K562 (cell line): ENCODE data around the gene HMX1. TPM values are rescaled to one million over a fixed set of nuclear protein-coding genes. Genes with fewer than 3 reads are reported as not detected.

Experiments
- ATAC-seq: fragments of 200-7000 bp; cut with Tn5 transposase; 3 replicates; pipeline ENCODE4 v1.9.1; 2020; ENCODE audit warnings: moderate library complexity
- BruUV-seq: library from RNA; stranded (reverse); fragments of 400-500 nt; replicated peaks from 2 replicates; lab custom pipeline; 2021; lab: Mats Ljungman, UMichigan
- CTCF ChIA-PET: fragments of 300-600 bp; formaldehyde crosslinking; extraction: SDS; loops from one replicate; lab custom pipeline; 2021; ENCODE audit warnings: low intra/inter-chr PET ratio; lab: Yijun Ruan, JAX
- POLR2A ChIA-PET: fragments of 300-600, 350-650 bp; sonication (Branson Sonifier 250); formaldehyde crosslinking; extraction: SDS; loops from one replicate; lab custom pipeline; 2021; ENCODE audit warnings: antibody characterized with exemption, inconsistent platforms; lab: Yijun Ruan, JAX
- DNase-seq, 4 experiments: peaks; one replicate each; pipeline versions ENCODE4 v3.0.0 to v3.0.0-alpha.2; 2011 to 2018; ENCODE audit warnings: low spot score in 3 of 4, mixed read lengths in 3 of 4; ENCODE audit errors: extremely low read depth in 1 of 4
- FAIRE-seq: peaks from 2 replicates; lab custom pipeline; 2011; peaks lifted over from hg19 to GRCh38; lab: Jason Lieb, UNC
- H2AFZ ChIP-seq: 2 replicates; pipeline ENCODE4 v1.6.0; 2011; ENCODE audit warnings: low read depth, low read length, control low read depth, inconsistent platforms
- H3K27ac ChIP-seq: fragments of 200-600 bp; 3 replicates; pipeline ENCODE4 v1.8.0; 2011; ENCODE audit warnings: low read depth, mild to moderate bottlenecking, control low read depth, inconsistent platforms, low read length, moderate library complexity, mixed read lengths; ENCODE audit errors: extremely low read depth
- H3K27me3 ChIP-seq, 2 experiments: fragments of 300-600 bp in 1 of 2; 2 replicates in 1 of 2; 3 replicates in 1 of 2; pipeline versions ENCODE4 v1.6.0 to v1.8.0; 2011; ENCODE audit warnings: inconsistent platforms in 2 of 2, low read length in 2 of 2, mild to moderate bottlenecking in 1 of 2, mixed read lengths in 1 of 2, moderate library complexity in 1 of 2; ENCODE audit not compliant: control insufficient read depth in 2 of 2, insufficient read depth in 2 of 2
- H3K36me3 ChIP-seq: fragments of 300-600 bp; 3 replicates; pipeline ENCODE4 v1.8.0; 2011; ENCODE audit warnings: mild to moderate bottlenecking, low read length, inconsistent platforms; ENCODE audit not compliant: control insufficient read depth, insufficient read depth
- H3K4me1 ChIP-seq, 2 experiments: fragments of 200-600 bp in 1 of 2; replicated peaks in 1 of 2; 2 replicates in 1 of 2; 3 replicates in 1 of 2; pipeline versions ENCODE4 v1.5.1 to v1.8.0; 2011; ENCODE audit warnings: inconsistent platforms in 2 of 2, low read length in 2 of 2, mild to moderate bottlenecking in 1 of 2, mixed read lengths in 1 of 2, moderate library complexity in 1 of 2; ENCODE audit not compliant: control insufficient read depth in 2 of 2, insufficient read depth in 2 of 2
- H3K4me2 ChIP-seq: 2 replicates; pipeline ENCODE4 v1.6.1; 2011; ENCODE audit warnings: low read length, control low read depth, inconsistent platforms, mixed read lengths; ENCODE audit not compliant: insufficient read depth
- H3K4me3 ChIP-seq: fragments of 200-600 bp; sonication (generic), shearing (Covaris generic); 2 replicates; pipeline ENCODE4 v1.5.1; 2016; ENCODE audit warnings: control low read depth, inconsistent platforms
- H3K79me2 ChIP-seq: fragments of 200-600 bp; 3 replicates; pipeline ENCODE4 v1.8.0; 2011; ENCODE audit warnings: low read length, inconsistent platforms; ENCODE audit not compliant: control insufficient read depth, insufficient read depth
- H3K9ac ChIP-seq, 2 experiments: 2 replicates each; pipeline versions ENCODE4 v1.6.0 to v1.6.1; 2011; ENCODE audit warnings: low read depth in 2 of 2, low read length in 2 of 2, control low read depth in 1 of 2, inconsistent platforms in 1 of 2, mild to moderate bottlenecking in 1 of 2, mixed read lengths in 1 of 2; ENCODE audit not compliant: insufficient read depth in 1 of 2
- H3K9me1 ChIP-seq: one replicate; pipeline ENCODE4 v1.6.0; 2011; ENCODE audit warnings: inconsistent platforms, mild to moderate bottlenecking, low read length, moderate library complexity; ENCODE audit not compliant: control insufficient read depth, insufficient read depth
- H3K9me3 ChIP-seq: replicated peaks from 2 replicates; pipeline ENCODE4 v1.5.1; 2011; ENCODE audit warnings: low read depth, low read length, inconsistent platforms; ENCODE audit not compliant: control insufficient read depth, insufficient read depth
- H4K20me1 ChIP-seq: replicated peaks from 2 replicates; pipeline ENCODE4 v1.6.1; 2011; ENCODE audit warnings: low read length, inconsistent platforms, mixed read lengths; ENCODE audit not compliant: control insufficient read depth, insufficient read depth
- BHLHE40 ChIP-seq: IDR thresholded peaks from 2 replicates; pipeline ENCODE4 v1.6.1; 2011; ENCODE audit warnings: low read length, improper control_type of control experiment
- POLR2B ChIP-seq: fragments of 450-650 bp; IDR thresholded peaks from 2 replicates; pipeline ENCODE4 v1.6.1; 2018; ENCODE audit warnings: low read depth; ENCODE audit not compliant: partially characterized antibody
- RHOXF2B ChIP-seq: fragments of 250-450 bp; sonication (Bioruptor Pico); conservative IDR thresholded peaks from 2 replicates; pipeline ENCODE4 v1.5.1; 2021
- SRSF3 ChIP-seq: fragments of 200-400 bp; formaldehyde crosslinking; IDR thresholded peaks from 2 replicates; pipeline ENCODE4 v1.6.1; 2016; ENCODE audit warnings: mild to moderate bottlenecking, low read length, moderate library complexity; ENCODE audit not compliant: insufficient read depth
- STAT5A ChIP-seq: IDR thresholded peaks from 2 replicates; pipeline ENCODE4 v1.6.1; 2012; ENCODE audit warnings: low read length, inconsistent platforms, borderline replicate concordance
- ZNF347 ChIP-seq: fragments of 450-650 bp; formaldehyde crosslinking; IDR thresholded peaks from 2 replicates; pipeline ENCODE4 v1.4.0; 2020; ENCODE audit warnings: low read depth, mild to moderate bottlenecking, moderate library complexity
- ZNF699 ChIP-seq: fragments of 250-450 bp; sonication (Bioruptor Pico); IDR thresholded peaks from 2 replicates; pipeline ENCODE4 v1.8.0; 2021; ENCODE audit warnings: mild to moderate bottlenecking, moderate library complexity; ENCODE audit not compliant: insufficient replicate concordance
- WGBS: fragments of 100-300 bp; shearing (Covaris generic); methylation state at CpG from one replicate; pipeline ENCODE4 v1.1.6; 2016; ENCODE audit warnings: low coverage, mixed read lengths; ENCODE audit not compliant: insufficient coverage; ENCODE audit errors: missing lambda C conversion rate; 5-methylcytosine and 5-hydroxymethylcytosine counted together
- in situ Hi-C: fragments of 300-500 bp; cut with MboI; formaldehyde crosslinking; loops from 4 replicates; pipeline ENCODE4 v1.15.0; 2018; ENCODE audit warnings: inconsistent platforms, mixed read lengths
- intact Hi-C: fragments of 100-400 bp; cut with micrococcal nuclease; formaldehyde crosslinking; loops from 2 replicates; pipeline ENCODE4 v1.14.2; 2022
- polyA plus RNA-seq, 8 experiments: library from polyadenylated mRNA; depleted of rRNA in 4 of 8; stranded (reverse) in 5 of 8; unstranded in 3 of 8; fragments of >200 nt; fragmentation: Nextera tagmentation in 2 of 8; fragmentation: Illumina TruSeq in 1 of 8; extraction: Ambion mirVana in 2 of 8; extraction: Trizol in 1 of 8; gene quantifications; 2 replicates each; pipeline versions ENCODE4 v1.2.1 to v1.2.3, GENCODE V29; 2011 to 2014; ENCODE audit warnings: inconsistent platforms in 1 of 8, missing spikeins in 1 of 8
- total RNA-seq, 7 experiments: library from RNA; depleted of rRNA in 6 of 7; stranded (reverse); fragments of >200 nt in 6 of 7; fragmentation: Illumina TruSeq in 2 of 7; extraction: Trizol in 2 of 7; gene quantifications; 2 replicates each; pipeline versions ENCODE4 v1.2.1 to v1.2.3, GENCODE V29; 2011 to 2021; ENCODE audit warnings: low replicate concordance in 1 of 7
- TF ChIP-seq, protein P1 (sequence below): fragments of 450-650 bp; IDR thresholded peaks from one replicate; pipeline ENCODE4 v1.6.1; 2018; ENCODE audit warnings: mild to moderate bottlenecking, moderate library complexity; ENCODE audit not compliant: partially characterized antibody
- TF ChIP-seq, protein P2 (sequence below): sonication (generic); formaldehyde crosslinking; IDR thresholded peaks from 2 replicates; pipeline ENCODE4 v1.9.0; 2022; ENCODE audit warnings: mild to moderate bottlenecking, missing genetic modification reagents
- TF ChIP-seq, protein P3 (sequence below): fragments of 250-450 bp; sonication (Bioruptor Pico); IDR thresholded peaks from 2 replicates; pipeline ENCODE4 v1.4.0; 2020; ENCODE audit warnings: mild to moderate bottlenecking, moderate library complexity

Gene HMX1
- total and polyA plus RNA-seq, 9 of the 15 experiments (the other 6 are each of a cell fraction or from before 2014, with no cell fraction given): not detected

DNA sequence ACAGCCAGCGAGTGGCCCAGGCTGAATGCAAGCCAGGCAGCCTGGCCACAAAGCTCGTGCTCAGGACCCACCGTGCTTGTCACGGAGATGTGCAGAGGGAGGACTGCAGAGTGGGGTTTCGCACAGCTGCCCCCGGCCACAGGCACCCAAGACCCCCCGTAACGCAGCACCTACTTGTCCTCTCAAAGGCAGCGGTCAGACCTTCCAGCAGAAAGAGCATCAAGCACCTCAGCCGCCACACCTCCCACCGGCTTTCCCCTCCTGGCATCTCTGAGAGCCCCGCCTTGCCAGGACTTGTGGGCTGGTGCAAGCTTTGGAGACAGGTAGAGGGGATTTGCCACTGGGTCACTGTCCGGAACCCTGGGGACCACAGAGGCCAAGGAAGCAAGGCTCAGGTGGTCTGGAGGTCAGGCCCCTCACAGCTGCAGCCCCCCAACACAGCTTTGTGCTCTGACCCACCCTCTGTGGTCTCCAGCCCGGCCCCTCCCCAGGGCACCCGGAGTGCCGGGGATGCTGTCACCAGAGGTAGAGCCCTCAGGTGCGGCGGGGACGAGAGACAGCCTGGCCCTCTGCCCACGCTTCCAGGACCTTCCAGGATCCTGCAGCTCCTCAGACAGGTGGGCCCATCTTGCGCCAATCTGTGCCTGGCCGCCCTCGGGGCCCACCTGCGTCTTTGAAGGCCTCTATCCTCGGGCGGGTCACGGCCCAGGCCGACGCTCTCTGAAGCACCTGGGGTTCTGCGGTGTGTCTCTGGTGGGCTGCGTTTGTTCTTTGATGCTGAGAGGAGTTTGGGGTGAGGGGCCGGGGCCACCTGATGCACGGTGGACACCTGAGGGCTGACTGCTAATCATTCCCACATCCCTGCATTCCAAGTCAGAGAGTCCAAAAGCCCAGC is 34.4 kb upstream of the HMX1 start:
- in situ Hi-C loops: no loop called here

More for the DNA sequence above, 34.4 kb upstream of the HMX1 start:
- intact Hi-C loops: no loop called here
- Histone ChIP-seq H3K27me3 (peaks cover 20 to 66% of the 10 kb centered on the region in 2 experiments; a peak in 4 of 5 replicates), H3K9me3 (no peaks in the 10 kb centered on the region), H3K4me3 (no peak overlapping the region), H3K27ac (no peak overlapping the region), H3K79me2 (no peaks in the 10 kb centered on the region), H2AFZ (no peak overlapping the region), H3K4me2 (no peak overlapping the region), H4K20me1 (no peaks in the 10 kb centered on the region; the same call in 1 of the 2 replicates), H3K4me1 (no peaks in the 10 kb centered on the region), H3K36me3 (no peaks in the 10 kb centered on the region)
- no peak for DNase-seq
- CTCF ChIA-PET: no interaction called here
- TF ChIP-seq ZNF699 (CRISPR knock-in tag) (no peak), BHLHE40 (no peak), SRSF3 (no peak), STAT5A (no peak), ZNF347 (CRISPR knock-in tag) (no peak), RHOXF2B (CRISPR knock-in tag) (no peak), POLR2B (no peak)
- TF ChIP-seq, protein P1, sequence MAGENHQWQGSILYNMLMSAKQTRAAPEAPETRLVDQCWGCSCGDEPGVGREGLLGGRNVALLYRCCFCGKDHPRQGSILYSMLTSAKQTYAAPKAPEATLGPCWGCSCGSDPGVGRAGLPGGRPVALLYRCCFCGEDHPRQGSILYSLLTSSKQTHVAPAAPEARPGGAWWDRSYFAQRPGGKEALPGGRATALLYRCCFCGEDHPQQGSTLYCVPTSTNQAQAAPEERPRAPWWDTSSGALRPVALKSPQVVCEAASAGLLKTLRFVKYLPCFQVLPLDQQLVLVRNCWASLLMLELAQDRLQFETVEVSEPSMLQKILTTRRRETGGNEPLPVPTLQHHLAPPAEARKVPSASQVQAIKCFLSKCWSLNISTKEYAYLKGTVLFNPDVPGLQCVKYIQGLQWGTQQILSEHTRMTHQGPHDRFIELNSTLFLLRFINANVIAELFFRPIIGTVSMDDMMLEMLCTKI: no peak
- TF ChIP-seq, protein P2, sequence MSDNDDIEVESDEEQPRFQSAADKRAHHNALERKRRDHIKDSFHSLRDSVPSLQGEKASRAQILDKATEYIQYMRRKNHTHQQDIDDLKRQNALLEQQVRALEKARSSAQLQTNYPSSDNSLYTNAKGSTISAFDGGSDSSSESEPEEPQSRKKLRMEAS (CRISPR knock-in tag): no peak
- TF ChIP-seq, protein P3, sequence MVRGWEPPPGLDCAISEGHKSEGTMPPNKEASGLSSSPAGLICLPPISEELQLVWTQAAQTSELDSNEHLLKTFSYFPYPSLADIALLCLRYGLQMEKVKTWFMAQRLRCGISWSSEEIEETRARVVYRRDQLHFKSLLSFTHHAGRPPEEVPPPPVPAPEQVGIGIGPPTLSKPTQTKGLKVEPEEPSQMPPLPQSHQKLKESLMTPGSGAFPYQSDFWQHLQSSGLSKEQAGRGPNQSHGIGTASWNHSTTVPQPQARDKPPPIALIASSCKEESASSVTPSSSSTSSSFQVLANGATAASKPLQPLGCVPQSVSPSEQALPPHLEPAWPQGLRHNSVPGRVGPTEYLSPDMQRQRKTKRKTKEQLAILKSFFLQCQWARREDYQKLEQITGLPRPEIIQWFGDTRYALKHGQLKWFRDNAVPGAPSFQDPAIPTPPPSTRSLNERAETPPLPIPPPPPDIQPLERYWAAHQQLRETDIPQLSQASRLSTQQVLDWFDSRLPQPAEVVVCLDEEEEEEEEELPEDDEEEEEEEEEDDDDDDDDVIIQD (CRISPR knock-in tag): no peak
- TF ChIP-seq, all 486 proteins: peak for 0
- POLR2A ChIA-PET: interaction anchor here (0.6 kb wide), 1 partner anchor 24 kb away, joined by 3 read pairs; no protein-coding TSS in a partner anchor
- Histone ChIP-seq H3K9ac (no peak overlapping the region), H3K9me1 (no peaks in the 10 kb centered on the region)
- no peak for ATAC-seq
- WGBS: under 1% methylated on average over 32 of the region's 33 CpGs
- FAIRE-seq: no peak
- BruUV-seq: no TSS peak
